Measurements from ENCODE around the gene SMYD3. TPM values are rescaled to one million over a fixed set of nuclear protein-coding genes. Genes with fewer than 3 reads are reported as not detected.
A peak's percentile ranks its signal among the peaks of the same experiment; 100 is the strongest.

SMYD3 gene
- total and polyA plus RNA-seq, 2 of the 4 experiments (the other 2 are of a cell fraction): 26.5 to 37.6 TPM

DNA sequence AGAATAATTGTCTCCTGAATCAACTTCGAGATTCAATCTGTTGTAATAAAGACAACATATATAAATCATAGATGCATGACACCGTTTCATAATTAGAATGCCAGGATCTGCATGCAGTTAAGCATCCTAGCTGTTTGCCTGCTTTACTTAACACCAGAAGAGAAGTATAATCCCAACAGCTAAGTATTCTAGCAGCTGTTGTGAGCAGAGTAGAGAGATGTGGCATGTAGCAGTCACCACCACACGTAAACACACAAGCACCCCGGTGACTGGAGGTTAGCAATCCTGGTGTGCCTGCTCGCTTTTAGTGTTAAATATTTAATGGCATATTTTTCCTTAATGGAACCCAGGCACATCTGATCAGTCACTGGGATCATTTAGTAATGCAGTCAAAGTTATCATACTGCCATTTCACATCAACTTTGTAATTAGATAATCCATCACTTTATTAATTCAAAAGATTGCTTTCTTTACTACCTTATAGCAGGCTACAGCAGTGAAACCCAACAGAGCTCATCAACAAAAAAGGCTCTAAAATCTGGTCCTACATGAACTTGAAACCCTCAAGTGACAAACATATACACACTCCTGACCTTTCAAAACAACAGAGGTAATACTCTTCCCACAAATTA lies 187.9 kb downstream of the SMYD3 start:
- dilution Hi-C loops (cut with HindIII; ENCODE audit: low sequenced_read_pairs, unreplicated experiment): no loop called here
- Histone ChIP-seq H2BK15ac (ENCODE audit: low read depth, low read length) (no peak overlapping the region), H3K4me2 (ENCODE audit: low read depth, low read length) (no peak overlapping the region), H4K20me1 (ENCODE audit: insufficient read depth, low read length) (peaks cover 2% of the 10 kb centered on the region; the same call in 1 of the 2 replicates), H3K79me1 (ENCODE audit: low read depth in 1 of 2, low read length in 2 of 2) (peaks cover 0 to 4% of the 10 kb centered on the region in 2 experiments; a peak in 1 of 4 replicates), H3K4ac (ENCODE audit: low read depth, low read length) (peak overlapping the region; percentile 11; the same call in 1 of the 2 replicates), H2BK120ac (ENCODE audit: low read depth, low read length) (peak overlapping the region; percentile 20; the same call in 1 of the 2 replicates), H3K9ac (ENCODE audit: low read depth, low read length) (no peak overlapping the region), H4K91ac (ENCODE audit: insufficient read depth, low read depth, low read length) (no peak overlapping the region), H2BK20ac (ENCODE audit: low read depth, low read length) (no peak overlapping the region), H3K56ac (ENCODE audit: extremely low read depth, insufficient read depth, low read length) (no peak overlapping the region), H3K4me3 (ENCODE audit: insufficient read depth, low read depth, low read length) (no peak overlapping the region), H3K4me1 (ENCODE audit: control insufficient read depth, insufficient read depth, low read length) (peaks cover 8% of the 10 kb centered on the region), H3K23ac (ENCODE audit: low read depth, low read length) (no peak overlapping the region), H2AK5ac (ENCODE audit: low read depth, low read length) (no peak overlapping the region), H2AFZ (replicated peaks; ENCODE audit: low read length, poor library complexity) (no peak overlapping the region), H3K9me3 (ENCODE audit: control insufficient read depth, insufficient read depth, low read length) (no peaks in the 10 kb centered on the region), H3K14ac (replicated peaks; ENCODE audit: low read depth, low read length) (peak overlapping the region; percentile 34), H4K5ac (ENCODE audit: low read depth, low read length) (no peak overlapping the region), H3K9me1 (ENCODE audit: insufficient read depth, low read length) (peaks cover 3% of the 10 kb centered on the region), H2BK5ac (ENCODE audit: low read depth, low read length, poor library complexity, severe bottlenecking) (no peak overlapping the region), H3K36me3 (ENCODE audit: control insufficient read depth, insufficient read depth, low read length) (no peaks in the 10 kb centered on the region), H3K27ac (ENCODE audit: insufficient read depth, low read length) (no peak overlapping the region), H3K18ac (ENCODE audit: low read depth, low read length) (no peak overlapping the region; the same call in 1 of the 2 replicates), H3K27me3 (ENCODE audit: control insufficient read depth, insufficient read depth, low read length) (no peaks in the 10 kb centered on the region), H4K8ac (ENCODE audit: low read depth in 2 of 2, low read length in 2 of 2) (no peak overlapping the region), H2AK9ac (replicated peaks; ENCODE audit: low read depth, low read length, poor library complexity) (no peak overlapping the region)
- intact Hi-C loops (cut with micrococcal nuclease): no loop called here
- BruUV-seq (replicated peaks): no TSS peak
- TF ChIP-seq MAZ (IDR thresholded peaks at IDR 0.05; ENCODE audit: borderline replicate concordance, low read depth, low read length) (no peak), CEBPB (IDR thresholded peaks at IDR 0.05; ENCODE audit: low read depth, low read length) (no peak), NFE2L2 (IDR thresholded peaks at IDR 0.05; ENCODE audit: low read depth, low read length) (no peak), RFX5 (IDR thresholded peaks at IDR 0.05; ENCODE audit: low read depth, low read length) (no peak), MAFK (IDR thresholded peaks at IDR 0.05; ENCODE audit: low read depth, low read length) (no peak), MXI1 (IDR thresholded peaks at IDR 0.05; ENCODE audit: borderline replicate concordance, low read depth, low read length) (no peak), BHLHE40 (IDR thresholded peaks at IDR 0.05; ENCODE audit: low read depth, low read length) (no peak), CHD1 (IDR thresholded peaks at IDR 0.05; ENCODE audit: low read depth, low read length) (no peak), POLR2A (IDR thresholded peaks at IDR 0.05; ENCODE audit: low read depth, low read length) (no peak), SMC3 (IDR thresholded peaks at IDR 0.05; ENCODE audit: low read depth, low read length) (no peak), RAD21 (IDR thresholded peaks at IDR 0.05; ENCODE audit: low read length) (no peak), RCOR1 (IDR thresholded peaks at IDR 0.05; ENCODE audit: insufficient replicate concordance, low read length) (no peak), FOS (IDR thresholded peaks at IDR 0.05; ENCODE audit: low read depth, low read length) (no peak)
- TF ChIP-seq, protein P1, sequence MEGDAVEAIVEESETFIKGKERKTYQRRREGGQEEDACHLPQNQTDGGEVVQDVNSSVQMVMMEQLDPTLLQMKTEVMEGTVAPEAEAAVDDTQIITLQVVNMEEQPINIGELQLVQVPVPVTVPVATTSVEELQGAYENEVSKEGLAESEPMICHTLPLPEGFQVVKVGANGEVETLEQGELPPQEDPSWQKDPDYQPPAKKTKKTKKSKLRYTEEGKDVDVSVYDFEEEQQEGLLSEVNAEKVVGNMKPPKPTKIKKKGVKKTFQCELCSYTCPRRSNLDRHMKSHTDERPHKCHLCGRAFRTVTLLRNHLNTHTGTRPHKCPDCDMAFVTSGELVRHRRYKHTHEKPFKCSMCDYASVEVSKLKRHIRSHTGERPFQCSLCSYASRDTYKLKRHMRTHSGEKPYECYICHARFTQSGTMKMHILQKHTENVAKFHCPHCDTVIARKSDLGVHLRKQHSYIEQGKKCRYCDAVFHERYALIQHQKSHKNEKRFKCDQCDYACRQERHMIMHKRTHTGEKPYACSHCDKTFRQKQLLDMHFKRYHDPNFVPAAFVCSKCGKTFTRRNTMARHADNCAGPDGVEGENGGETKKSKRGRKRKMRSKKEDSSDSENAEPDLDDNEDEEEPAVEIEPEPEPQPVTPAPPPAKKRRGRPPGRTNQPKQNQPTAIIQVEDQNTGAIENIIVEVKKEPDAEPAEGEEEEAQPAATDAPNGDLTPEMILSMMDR (conservative IDR thresholded peaks at IDR 0.05; ENCODE audit: low read depth, low read length): no peak
- TF ChIP-seq, protein P2, sequence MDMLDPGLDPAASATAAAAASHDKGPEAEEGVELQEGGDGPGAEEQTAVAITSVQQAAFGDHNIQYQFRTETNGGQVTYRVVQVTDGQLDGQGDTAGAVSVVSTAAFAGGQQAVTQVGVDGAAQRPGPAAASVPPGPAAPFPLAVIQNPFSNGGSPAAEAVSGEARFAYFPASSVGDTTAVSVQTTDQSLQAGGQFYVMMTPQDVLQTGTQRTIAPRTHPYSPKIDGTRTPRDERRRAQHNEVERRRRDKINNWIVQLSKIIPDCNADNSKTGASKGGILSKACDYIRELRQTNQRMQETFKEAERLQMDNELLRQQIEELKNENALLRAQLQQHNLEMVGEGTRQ (IDR thresholded peaks at IDR 0.05; ENCODE audit: low read depth, low read length): no peak
- TF ChIP-seq, protein P3, sequence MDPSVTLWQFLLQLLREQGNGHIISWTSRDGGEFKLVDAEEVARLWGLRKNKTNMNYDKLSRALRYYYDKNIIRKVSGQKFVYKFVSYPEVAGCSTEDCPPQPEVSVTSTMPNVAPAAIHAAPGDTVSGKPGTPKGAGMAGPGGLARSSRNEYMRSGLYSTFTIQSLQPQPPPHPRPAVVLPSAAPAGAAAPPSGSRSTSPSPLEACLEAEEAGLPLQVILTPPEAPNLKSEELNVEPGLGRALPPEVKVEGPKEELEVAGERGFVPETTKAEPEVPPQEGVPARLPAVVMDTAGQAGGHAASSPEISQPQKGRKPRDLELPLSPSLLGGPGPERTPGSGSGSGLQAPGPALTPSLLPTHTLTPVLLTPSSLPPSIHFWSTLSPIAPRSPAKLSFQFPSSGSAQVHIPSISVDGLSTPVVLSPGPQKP (IDR thresholded peaks at IDR 0.05; ENCODE audit: borderline replicate concordance, low read depth, low read length): no peak
- in situ Hi-C loops (cut with MboI; ENCODE audit: low sequenced_read_pairs): no loop called here
- DNase-seq (peak; percentile 14), ATAC-seq (ENCODE audit: low read depth) (peak; percentile 67)
- ChIA-PET CTCF (no interaction called here), POLR2A (ENCODE audit: unreplicated experiment) (no interaction called here)
- WGBS, 2 experiments (ENCODE audit: extremely low coverage in 2 of 2, insufficient read length in 1 of 2): no CpG with 5 or more reads among the region's 5 CpGs
